HG03045 (cell line): Measurements from ENCODE around the gene ERBB4.
"Not testable (repeated sequence)": the region's sequence is repeated elsewhere in the genome, so short reads cannot be mapped to it uniquely, and the experiment has no call there.

Source experiments
- ATAC-seq: cut with Tn5 transposase; IDR thresholded peaks from one replicate; pipeline ENCODE4 v1.9.1; 2021; ENCODE audit warnings: mild to moderate bottlenecking, moderate library complexity; ENCODE audit not compliant: unreplicated experiment

The ERBB4 gene

GRCh38 chr2:212237350-212238095, 301.1 kb downstream of the ERBB4 start:
- no peak for ATAC-seq

- ATAC-seq, result no peak
These were observed 309.8 kb downstream of the ERBB4 start for GRCh38 chr2:212228743-212229171.

GRCh38 chr2:212227755-212228154, 310.8 kb downstream of the ERBB4 start:
- ATAC-seq, result no peak

- ATAC-seq, result no peak
These were observed 312.5 kb downstream of the ERBB4 start for GRCh38 chr2:212226114-212226513.

- ATAC-seq, result no peak
These were observed 314.9 kb downstream of the ERBB4 start for GRCh38 chr2:212223696-212224095.

GRCh38 chr2:212213191-212213590, 325.4 kb downstream of the ERBB4 start:
- ATAC-seq, result no peak

- ATAC-seq, result no peak
These were observed 330.1 kb downstream of the ERBB4 start for GRCh38 chr2:212208467-212208866.

DNA sequence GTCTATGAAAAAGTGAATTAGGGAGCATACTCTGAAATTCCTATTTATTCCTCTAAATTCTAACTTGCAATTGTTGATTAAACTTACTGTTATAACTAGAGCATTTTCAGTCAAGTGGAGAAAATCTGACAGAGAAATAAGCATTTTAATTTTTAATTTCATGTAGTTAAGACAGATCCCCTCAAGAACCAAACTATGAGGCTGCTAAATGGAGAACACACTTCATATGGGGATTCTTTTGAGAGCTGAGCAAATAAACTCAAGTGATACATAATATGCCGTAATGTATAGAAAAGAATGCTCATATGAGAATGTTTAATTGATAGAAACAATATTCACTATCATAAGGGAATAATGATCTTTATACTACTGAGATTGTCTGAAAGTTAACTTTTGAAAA, 340.8 kb downstream of the ERBB4 start:
- no peak for ATAC-seq

- no peak for ATAC-seq
These were observed 343.0 kb downstream of the ERBB4 start for GRCh38 chr2:212195626-212196025.

- ATAC-seq, result no peak
These were observed 344.2 kb downstream of the ERBB4 start for GRCh38 chr2:212194396-212194795.

GRCh38 chr2:212193803-212194202, 344.8 kb downstream of the ERBB4 start:
- no peak for ATAC-seq

- ATAC-seq, result no peak
These were observed 345.5 kb downstream of the ERBB4 start for GRCh38 chr2:212193056-212193455.

GRCh38 chr2:212191438-212191837, 347.2 kb downstream of the ERBB4 start:
- ATAC-seq, result not testable (repeated sequence)

GRCh38 chr2:212186166-212186565, 352.4 kb downstream of the ERBB4 start:
- ATAC-seq, result no peak

DNA sequence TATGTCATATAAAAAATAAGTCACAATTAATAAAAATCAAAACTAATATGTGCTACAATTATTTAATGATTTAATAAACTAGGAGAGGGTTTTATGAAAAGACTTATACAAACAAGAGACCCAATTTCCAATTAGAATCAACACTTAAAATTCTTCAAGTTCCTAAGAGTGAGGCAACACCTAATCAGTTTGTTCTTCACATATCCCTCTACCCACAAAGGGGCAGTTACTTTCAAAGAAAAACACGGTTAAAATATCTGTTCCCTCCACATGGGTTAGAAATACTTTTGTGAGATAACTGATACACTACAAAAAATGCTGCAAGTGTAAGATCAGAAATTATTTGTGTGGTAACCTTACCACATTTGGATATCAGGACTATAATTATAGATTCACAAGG, 357.0 kb downstream of the ERBB4 start:
- ATAC-seq, result no peak

DNA sequence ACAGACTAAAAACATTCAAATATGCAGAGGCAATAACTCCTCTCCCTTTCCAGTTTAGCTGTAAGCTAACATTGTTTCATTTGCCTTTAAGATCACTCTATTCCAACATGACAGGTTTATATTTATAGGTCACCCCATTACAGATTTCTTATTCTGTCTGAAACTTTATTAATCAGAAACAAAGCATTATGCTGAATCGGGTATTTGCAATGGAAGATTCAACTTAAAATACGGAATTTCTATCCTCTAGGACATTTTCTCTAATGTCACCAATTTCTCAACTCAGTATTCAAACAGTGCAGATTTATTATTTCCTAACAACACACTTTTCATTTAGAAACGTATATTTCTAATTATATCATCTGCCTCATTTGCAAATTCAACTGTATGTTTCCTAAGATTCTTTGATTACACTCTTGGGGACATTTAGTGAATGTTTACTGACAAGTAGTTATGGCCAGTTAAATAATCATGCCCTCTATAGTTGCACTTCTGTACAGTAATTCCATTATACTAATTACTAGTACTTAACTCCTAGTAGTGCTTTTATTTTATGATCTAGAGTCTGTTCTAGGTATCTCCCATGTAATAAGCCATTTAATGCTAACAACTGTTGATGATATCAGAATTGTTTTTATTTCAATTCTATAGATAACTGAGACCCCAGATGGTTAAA, 358.1 kb downstream of the ERBB4 start:
- no peak for ATAC-seq

GRCh38 chr2:212177724-212178123, 360.9 kb downstream of the ERBB4 start:
- ATAC-seq, result no peak

- no peak for ATAC-seq
These were observed 362.5 kb downstream of the ERBB4 start for GRCh38 chr2:212176151-212176550.

DNA sequence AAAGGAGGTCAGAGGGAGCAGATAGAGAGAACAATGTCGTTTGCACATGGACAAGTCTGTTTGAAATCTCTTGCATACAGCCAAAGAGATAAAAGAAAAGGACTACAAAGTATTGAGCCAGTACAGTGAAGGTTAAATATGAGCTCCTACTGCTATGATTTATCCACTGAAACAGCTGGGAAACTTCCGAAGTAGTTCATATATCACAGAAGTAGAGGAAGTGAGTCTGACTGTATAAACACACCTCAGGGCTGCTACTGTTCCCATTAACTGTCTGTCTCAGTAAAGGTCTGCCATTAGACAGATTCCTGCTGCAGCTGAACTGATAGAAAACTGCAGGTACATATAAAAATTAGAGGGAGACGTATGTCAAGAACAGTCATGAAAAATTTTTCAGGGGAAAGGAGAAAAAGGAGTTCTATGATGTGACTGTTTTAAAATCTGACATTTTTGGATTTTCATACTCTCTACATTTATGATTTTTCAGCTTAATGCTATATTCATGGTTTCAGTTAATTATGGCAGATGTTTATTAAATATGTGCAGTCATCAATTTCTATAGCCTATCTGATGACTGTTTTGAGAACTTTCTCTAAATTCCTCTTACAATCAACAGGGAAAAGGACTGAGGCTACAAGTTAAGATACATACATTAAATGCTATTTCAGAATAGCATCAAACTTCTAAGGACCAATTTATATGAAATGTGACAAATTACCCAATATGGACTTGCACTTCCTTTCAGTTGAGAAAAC, 364.7 kb downstream of the ERBB4 start:
- no peak for ATAC-seq

- no peak for ATAC-seq
These were observed 365.3 kb downstream of the ERBB4 start for GRCh38 chr2:212173331-212173730.

- ATAC-seq, result no peak
These were observed 368.2 kb downstream of the ERBB4 start for GRCh38 chr2:212170382-212170781.

- ATAC-seq, result no peak
These were observed 380.5 kb downstream of the ERBB4 start for GRCh38 chr2:212158081-212158480.
